ENCODE measurements around the gene LACRT.
"Not testable (repeated sequence)": the region's sequence is repeated elsewhere in the genome, so short reads cannot be mapped to it uniquely, and the experiment has no call there.

LACRT gene

GRCh38 chr12:54634795-54635194 is at the start of gene LACRT:
TSS of gene LACRT (minus strand) at chr12:54634895. CDS start at chr12:54634841, 54 bp downstream.
- DNase-seq = no peak

- DNase-seq = no peak
Measured at GRCh38 chr12:54683398-54683797, 48.7 kb upstream of the LACRT start.

- DNase-seq = no peak
Measured at GRCh38 chr12:54682674-54683073, 48.0 kb upstream of the LACRT start.

GRCh38 chr12:54680374-54680773 is 45.7 kb upstream of the LACRT start:
- DNase-seq = no peak

GRCh38 chr12:54678131-54678530 is 43.4 kb upstream of the LACRT start:
- DNase-seq = no peak

GRCh38 chr12:54667945-54668344 is 33.2 kb upstream of the LACRT start:
- no peak for DNase-seq

GRCh38 chr12:54666008-54666407 is 31.3 kb upstream of the LACRT start:
- DNase-seq = no peak

GRCh38 chr12:54665022-54665635 is 30.4 kb upstream of the LACRT start:
- not testable (repeated sequence) for DNase-seq

- no peak for DNase-seq
Measured at GRCh38 chr12:54663603-54664002, 28.9 kb upstream of the LACRT start.

GRCh38 chr12:54662026-54662425 is 27.3 kb upstream of the LACRT start:
- DNase-seq = no peak

GRCh38 chr12:54661048-54661447 is 26.4 kb upstream of the LACRT start:
- no peak for DNase-seq

GRCh38 chr12:54660320-54660962 is 25.7 kb upstream of the LACRT start:
- DNase-seq = no peak

GRCh38 chr12:54658306-54659264 is 23.9 kb upstream of the LACRT start:
- DNase-seq = no peak

- no peak for DNase-seq
Measured at GRCh38 chr12:54657105-54657607, 22.5 kb upstream of the LACRT start.

- DNase-seq = no peak
Measured at GRCh38 chr12:54654926-54655325, 20.2 kb upstream of the LACRT start.

- no peak for DNase-seq
Measured at GRCh38 chr12:54653025-54653424, 18.3 kb upstream of the LACRT start.

GRCh38 chr12:54650889-54651288 is 16.2 kb upstream of the LACRT start:
- DNase-seq = no peak

GRCh38 chr12:54650409-54650808 is 15.7 kb upstream of the LACRT start:
- DNase-seq = no peak

GRCh38 chr12:54649825-54650224 is 15.1 kb upstream of the LACRT start:
- DNase-seq = no peak

GRCh38 chr12:54648265-54648664 is 13.6 kb upstream of the LACRT start, which contains the start of gene DCD:
TSS of gene DCD (minus strand) at chr12:54648365. CDS start at chr12:54648303, 62 bp downstream.
- DNase-seq = no peak

- DNase-seq = no peak
Measured at GRCh38 chr12:54641554-54641953, 6.9 kb upstream of the LACRT start.

- DNase-seq = no peak
Measured at GRCh38 chr12:54641089-54641488, 6.4 kb upstream of the LACRT start.

GRCh38 chr12:54639112-54639511 is 4.4 kb upstream of the LACRT start:
- not testable (repeated sequence) for DNase-seq
